ENCODE results near the gene EIF2S3B.

EIF2S3B gene

GRCh38 chr12:10554756-10555481, 49.2 kb downstream of the EIF2S3B start:
- DNase-seq = no peak

- no peak for DNase-seq
These were observed 51.6 kb downstream of the EIF2S3B start for GRCh38 chr12:10557329-10557728.

- DNase-seq = no peak
These were observed 52.1 kb downstream of the EIF2S3B start for GRCh38 chr12:10557766-10558165.
